ENCODE data around the gene ODF2. TPM values are rescaled to one million over a fixed set of nuclear protein-coding genes. Genes with fewer than 3 reads are reported as not detected.

Gene ODF2
- polyA plus RNA-seq (2012; rRNA removed): 32.7 and 35.7 TPM in 2 replicates
- polyA plus RNA-seq (2012; cell fraction: cytosol; rRNA removed): 27.5 and 27.8 TPM in 2 replicates
- 121 and 162 TPM in 2 replicates for polyA plus RNA-seq (2012; cell fraction: nucleus; rRNA removed)

- Histone ChIP-seq H3K4me3 (ENCODE audit: low read depth in 2 of 2, low read length in 1 of 2) (peak within 1 kb of the TSS; percentile 79 to 92), H3F3A (replicated peaks; ENCODE audit: insufficient read depth) (no peaks in the 10 kb centered on the region), H3K4me2 (peak within 1 kb of the TSS; percentile 100), H3K27me3 (ENCODE audit: insufficient read depth) (no peaks in the 10 kb centered on the region), H3K4me1 (ENCODE audit: control insufficient read depth in 1 of 2, insufficient read depth in 2 of 2, low read depth in 1 of 2, low read length in 1 of 2) (peaks cover 3 to 9% of the 10 kb centered on the region in 2 experiments; a peak in 1 of 4 replicates), H4K20me1 (ENCODE audit: insufficient read depth) (no peaks in the 10 kb centered on the region), H2AFZ (ENCODE audit: low read depth) (peak within 1 kb of the TSS; percentile 90; the same call in 1 of the 2 replicates), H3K9me2 (no peaks in the 10 kb centered on the region), H3K27ac (ENCODE audit: low read depth in 2 of 2, low read length in 1 of 2) (peak within 1 kb of the TSS; percentile 71 to 84), H3K79me2 (ENCODE audit: insufficient read depth) (peaks cover 35% of the 10 kb centered on the region), H3K9me3 (no peaks in the 10 kb centered on the region), H3K9ac (peak within 1 kb of the TSS; percentile 81), H3K36me3 (replicated peaks in 1 of 2; ENCODE audit: control insufficient read depth in 1 of 2, insufficient read depth in 2 of 2, low read length in 1 of 2) (peaks cover 12 to 19% of the 10 kb centered on the region in 2 experiments)
- POLR2A ChIA-PET: no interaction called here
- CTCF ChIA-PET: interaction anchor here (1.0 to 1.3 kb wide), 4 partner anchors 14 to 94 kb away, joined by 3 to 4 read pairs (median 3); no protein-coding TSS in a partner anchor
- 0% methylated on average over 1 of the region's 82 CpGs for WGBS (ENCODE audit: low lambda C conversion rate)
- TF ChIP-seq ELF1 (IDR thresholded peaks at IDR 0.05) (peak; percentile 78), RFX5 (IDR thresholded peaks at IDR 0.05; ENCODE audit: low read length) (peak; percentile 60; the same call in 1 of the 2 replicates), FOSL2 (IDR thresholded peaks at IDR 0.05; ENCODE audit: borderline replicate concordance, low read depth) (no peak), TAF1 (IDR thresholded peaks at IDR 0.05; ENCODE audit: borderline replicate concordance, low read depth, low read length) (peak; percentile 55; the same call in 1 of the 2 replicates), MXI1 (IDR thresholded peaks at IDR 0.05; ENCODE audit: low read depth, low read length) (peak; percentile 93), NRF1 (IDR thresholded peaks at IDR 0.05; ENCODE audit: low read depth, low read length) (no peak), USF1 (IDR thresholded peaks at IDR 0.05; ENCODE audit: borderline replicate concordance, low read depth) (peak; percentile 61; the same call in 1 of the 2 replicates), POLR2AphosphoS5 (IDR thresholded peaks at IDR 0.05; ENCODE audit: low read depth, low read length) (peak; percentile 83), FOXM1 (IDR thresholded peaks at IDR 0.05; ENCODE audit: low read depth) (peak; percentile 24; the same call in 1 of the 2 replicates), GATA2 (CRISPR knock-in tag; IDR thresholded peaks at IDR 0.05) (no peak), GABPA (IDR thresholded peaks at IDR 0.05; ENCODE audit: low read depth) (peak; percentile 55; the same call in 1 of the 2 replicates), MAX (IDR thresholded peaks at IDR 0.05; ENCODE audit: low read depth) (peak; percentile 61; the same call in 1 of the 2 replicates), RCOR1 (IDR thresholded peaks at IDR 0.05; ENCODE audit: low read length) (no peak), SIN3A (IDR thresholded peaks at IDR 0.05; ENCODE audit: borderline replicate concordance, low read depth, low read length) (peak; percentile 45; the same call in 1 of the 2 replicates), EP300 (IDR thresholded peaks at IDR 0.05; ENCODE audit: borderline replicate concordance in 1 of 2, low read depth in 1 of 2, low read length in 1 of 2) (0 out of 4 replicates have a peak, but pooled peaks of 1 of the 2 experiments have one; percentile 6)
- DNase-seq: peak; percentile 99
Measured at GRCh38 chr9:128455849-128456612, at the start of gene ODF2. ODF2 (plus strand) TSS chr9:128456006; CDS start chr9:128456092, 86 bp downstream.
